WTC11 (cell line): ENCODE data around the gene ST6GALNAC3. TPM values are rescaled to one million over a fixed set of nuclear protein-coding genes. Genes with fewer than 3 reads are reported as not detected.

ENCODE experiments used
- ATAC-seq: fragments of 200-7000 bp; cut with Tn5 transposase; 2 replicates; pipeline ENCODE4 v1.10.0; 2021; ENCODE audit warnings: mild to moderate bottlenecking, moderate library complexity
- CTCF ChIA-PET: fragments of 300-600 bp; sonication (Branson Sonifier 250); formaldehyde crosslinking; loops from one replicate; lab custom pipeline; 2021; ENCODE audit warnings: antibody characterized with exemption; lab: Charles Lee
- POLR2A ChIA-PET: fragments of 350-600 bp; sonication (Branson Sonifier 250); formaldehyde crosslinking; loops from one replicate; lab custom pipeline; 2021; ENCODE audit warnings: antibody characterized with exemption; lab: Charles Lee
- DNase-seq: peaks from one replicate; pipeline ENCODE4 v3.0.0; 2021; ENCODE audit warnings: low spot score
- H3K27ac Mint-ChIP-seq: 2 replicates; pipeline ENCODE4 v1.8.0; 2021; ENCODE audit warnings: mixed read lengths
- H3K27me3 Mint-ChIP-seq: 2 replicates; pipeline ENCODE4 v1.8.0; 2021; ENCODE audit warnings: low read depth, mild to moderate bottlenecking, moderate library complexity, mixed read lengths
- H3K36me3 Mint-ChIP-seq: 2 replicates; pipeline ENCODE4 v1.8.0; 2021; ENCODE audit warnings: mixed read lengths
- H3K4me1 Mint-ChIP-seq: 2 replicates; pipeline ENCODE4 v1.8.0; 2022; ENCODE audit warnings: mixed read lengths
- H3K4me3 Mint-ChIP-seq: 2 replicates; pipeline ENCODE4 v1.8.0; 2021; ENCODE audit warnings: mild to moderate bottlenecking, moderate library complexity, mixed read lengths
- H3K9me3 Mint-ChIP-seq: 2 replicates; pipeline ENCODE4 v1.8.0; 2021; ENCODE audit warnings: mixed read lengths
- AFF4 ChIP-seq: sonication (generic); formaldehyde crosslinking; IDR thresholded peaks from 2 replicates; pipeline ENCODE4 v1.8.1; 2023; ENCODE audit warnings: mild to moderate bottlenecking, missing genetic modification reagents, borderline replicate concordance
- ELF4 ChIP-seq: sonication (generic); formaldehyde crosslinking; IDR thresholded peaks from 2 replicates; pipeline ENCODE4 v1.8.1; 2022; ENCODE audit warnings: low read depth, mild to moderate bottlenecking, moderate library complexity, missing genetic modification reagents
- HMGA2 ChIP-seq: fragments of 250-450 bp; sonication (Bioruptor Pico); IDR thresholded peaks from 2 replicates; pipeline ENCODE4 v1.4.0; 2021; ENCODE audit warnings: mild to moderate bottlenecking, moderate library complexity
- PRRX2 ChIP-seq: fragments of 250-450 bp; sonication (Bioruptor Pico); IDR thresholded peaks from 2 replicates; pipeline ENCODE4 v1.8.0; 2021; ENCODE audit warnings: mild to moderate bottlenecking
- RORB ChIP-seq: fragments of 250-450 bp; sonication (Bioruptor Pico); IDR thresholded peaks from 2 replicates; pipeline ENCODE4 v1.9.0; 2021; ENCODE audit warnings: mild to moderate bottlenecking
- TEAD1 ChIP-seq: sonication (generic); formaldehyde crosslinking; IDR thresholded peaks from 2 replicates; pipeline ENCODE4 v1.8.0; 2022; ENCODE audit warnings: mild to moderate bottlenecking, missing genetic modification reagents
- USF2 ChIP-seq: sonication (generic); formaldehyde crosslinking; IDR thresholded peaks from 2 replicates; pipeline ENCODE4 v1.8.1; 2023; ENCODE audit warnings: mild to moderate bottlenecking, missing genetic modification reagents, moderate library complexity
- total RNA-seq: library from RNA; stranded (reverse); gene quantifications from 3 replicates; pipeline ENCODE4 v1.2.3, GENCODE V29; 2021
- TF ChIP-seq, protein P1 (sequence below): fragments of 200-600 bp; IDR thresholded peaks from 2 replicates; pipeline ENCODE4 v1.8.0; 2022; ENCODE audit warnings: antibody characterized with exemption
- TF ChIP-seq, protein P2 (sequence below): sonication (generic); formaldehyde crosslinking; IDR thresholded peaks from 2 replicates; pipeline ENCODE4 v1.8.1; 2022; ENCODE audit warnings: low read depth, mild to moderate bottlenecking, moderate library complexity, missing genetic modification reagents, borderline replicate concordance
- TF ChIP-seq, protein P3 (sequence below): fragments of 250-450 bp; sonication (Bioruptor Pico); IDR thresholded peaks from 2 replicates; pipeline ENCODE4 v2.1.2; 2022; ENCODE audit warnings: mild to moderate bottlenecking, moderate library complexity
- TF ChIP-seq, protein P4 (sequence below): fragments of 250-450 bp; sonication (Bioruptor Pico); IDR thresholded peaks from 2 replicates; pipeline ENCODE4 v1.9.0; 2021; ENCODE audit warnings: mild to moderate bottlenecking
- TF ChIP-seq, protein P5 (sequence below): fragments of 250-450 bp; sonication (Bioruptor Pico); IDR thresholded peaks from 2 replicates; pipeline ENCODE4 v1.9.0; 2021; ENCODE audit warnings: mild to moderate bottlenecking, borderline replicate concordance

ST6GALNAC3 gene
- total RNA-seq, 1 experiment from 2014 or later: 11.9 TPM

- Mint-ChIP-seq H3K36me3 (no peaks in the 10 kb centered on the region), H3K27ac (no peak overlapping the region), H3K4me3 (no peak overlapping the region), H3K27me3 (no peaks in the 10 kb centered on the region), H3K9me3 (no peaks in the 10 kb centered on the region), H3K4me1 (peaks cover 13% of the 10 kb centered on the region)
- ATAC-seq (no peak), DNase-seq (no peak)
- ChIA-PET POLR2A (no interaction called here), CTCF (no interaction called here)
- TF ChIP-seq ELF4 (CRISPR knock-in tag): no peak
- TF ChIP-seq, protein P1, sequence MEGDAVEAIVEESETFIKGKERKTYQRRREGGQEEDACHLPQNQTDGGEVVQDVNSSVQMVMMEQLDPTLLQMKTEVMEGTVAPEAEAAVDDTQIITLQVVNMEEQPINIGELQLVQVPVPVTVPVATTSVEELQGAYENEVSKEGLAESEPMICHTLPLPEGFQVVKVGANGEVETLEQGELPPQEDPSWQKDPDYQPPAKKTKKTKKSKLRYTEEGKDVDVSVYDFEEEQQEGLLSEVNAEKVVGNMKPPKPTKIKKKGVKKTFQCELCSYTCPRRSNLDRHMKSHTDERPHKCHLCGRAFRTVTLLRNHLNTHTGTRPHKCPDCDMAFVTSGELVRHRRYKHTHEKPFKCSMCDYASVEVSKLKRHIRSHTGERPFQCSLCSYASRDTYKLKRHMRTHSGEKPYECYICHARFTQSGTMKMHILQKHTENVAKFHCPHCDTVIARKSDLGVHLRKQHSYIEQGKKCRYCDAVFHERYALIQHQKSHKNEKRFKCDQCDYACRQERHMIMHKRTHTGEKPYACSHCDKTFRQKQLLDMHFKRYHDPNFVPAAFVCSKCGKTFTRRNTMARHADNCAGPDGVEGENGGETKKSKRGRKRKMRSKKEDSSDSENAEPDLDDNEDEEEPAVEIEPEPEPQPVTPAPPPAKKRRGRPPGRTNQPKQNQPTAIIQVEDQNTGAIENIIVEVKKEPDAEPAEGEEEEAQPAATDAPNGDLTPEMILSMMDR: no peak
- no peak for TF ChIP-seq USF2 (CRISPR knock-in tag)
- TF ChIP-seq, protein P2, sequence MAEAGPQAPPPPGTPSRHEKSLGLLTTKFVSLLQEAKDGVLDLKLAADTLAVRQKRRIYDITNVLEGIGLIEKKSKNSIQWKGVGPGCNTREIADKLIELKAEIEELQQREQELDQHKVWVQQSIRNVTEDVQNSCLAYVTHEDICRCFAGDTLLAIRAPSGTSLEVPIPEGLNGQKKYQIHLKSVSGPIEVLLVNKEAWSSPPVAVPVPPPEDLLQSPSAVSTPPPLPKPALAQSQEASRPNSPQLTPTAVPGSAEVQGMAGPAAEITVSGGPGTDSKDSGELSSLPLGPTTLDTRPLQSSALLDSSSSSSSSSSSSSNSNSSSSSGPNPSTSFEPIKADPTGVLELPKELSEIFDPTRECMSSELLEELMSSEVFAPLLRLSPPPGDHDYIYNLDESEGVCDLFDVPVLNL: no peak
- TF ChIP-seq RORB: no peak
- TF ChIP-seq, protein P3, sequence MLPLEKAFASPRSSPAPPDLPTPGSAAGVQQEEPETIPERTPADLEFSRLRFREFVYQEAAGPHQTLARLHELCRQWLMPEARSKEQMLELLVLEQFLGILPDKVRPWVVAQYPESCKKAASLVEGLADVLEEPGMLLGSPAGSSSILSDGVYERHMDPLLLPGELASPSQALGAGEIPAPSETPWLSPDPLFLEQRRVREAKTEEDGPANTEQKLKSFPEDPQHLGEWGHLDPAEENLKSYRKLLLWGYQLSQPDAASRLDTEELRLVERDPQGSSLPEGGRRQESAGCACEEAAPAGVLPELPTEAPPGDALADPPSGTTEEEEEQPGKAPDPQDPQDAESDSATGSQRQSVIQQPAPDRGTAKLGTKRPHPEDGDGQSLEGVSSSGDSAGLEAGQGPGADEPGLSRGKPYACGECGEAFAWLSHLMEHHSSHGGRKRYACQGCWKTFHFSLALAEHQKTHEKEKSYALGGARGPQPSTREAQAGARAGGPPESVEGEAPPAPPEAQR: no peak
- no peak for TF ChIP-seq TEAD1
- no peak for TF ChIP-seq HMGA2 (CRISPR knock-in tag)
- TF ChIP-seq PRRX2: no peak
- TF ChIP-seq, protein P4, sequence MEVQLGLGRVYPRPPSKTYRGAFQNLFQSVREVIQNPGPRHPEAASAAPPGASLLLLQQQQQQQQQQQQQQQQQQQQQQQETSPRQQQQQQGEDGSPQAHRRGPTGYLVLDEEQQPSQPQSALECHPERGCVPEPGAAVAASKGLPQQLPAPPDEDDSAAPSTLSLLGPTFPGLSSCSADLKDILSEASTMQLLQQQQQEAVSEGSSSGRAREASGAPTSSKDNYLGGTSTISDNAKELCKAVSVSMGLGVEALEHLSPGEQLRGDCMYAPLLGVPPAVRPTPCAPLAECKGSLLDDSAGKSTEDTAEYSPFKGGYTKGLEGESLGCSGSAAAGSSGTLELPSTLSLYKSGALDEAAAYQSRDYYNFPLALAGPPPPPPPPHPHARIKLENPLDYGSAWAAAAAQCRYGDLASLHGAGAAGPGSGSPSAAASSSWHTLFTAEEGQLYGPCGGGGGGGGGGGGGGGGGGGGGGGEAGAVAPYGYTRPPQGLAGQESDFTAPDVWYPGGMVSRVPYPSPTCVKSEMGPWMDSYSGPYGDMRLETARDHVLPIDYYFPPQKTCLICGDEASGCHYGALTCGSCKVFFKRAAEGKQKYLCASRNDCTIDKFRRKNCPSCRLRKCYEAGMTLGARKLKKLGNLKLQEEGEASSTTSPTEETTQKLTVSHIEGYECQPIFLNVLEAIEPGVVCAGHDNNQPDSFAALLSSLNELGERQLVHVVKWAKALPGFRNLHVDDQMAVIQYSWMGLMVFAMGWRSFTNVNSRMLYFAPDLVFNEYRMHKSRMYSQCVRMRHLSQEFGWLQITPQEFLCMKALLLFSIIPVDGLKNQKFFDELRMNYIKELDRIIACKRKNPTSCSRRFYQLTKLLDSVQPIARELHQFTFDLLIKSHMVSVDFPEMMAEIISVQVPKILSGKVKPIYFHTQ (CRISPR knock-in tag): no peak
- TF ChIP-seq, protein P5, sequence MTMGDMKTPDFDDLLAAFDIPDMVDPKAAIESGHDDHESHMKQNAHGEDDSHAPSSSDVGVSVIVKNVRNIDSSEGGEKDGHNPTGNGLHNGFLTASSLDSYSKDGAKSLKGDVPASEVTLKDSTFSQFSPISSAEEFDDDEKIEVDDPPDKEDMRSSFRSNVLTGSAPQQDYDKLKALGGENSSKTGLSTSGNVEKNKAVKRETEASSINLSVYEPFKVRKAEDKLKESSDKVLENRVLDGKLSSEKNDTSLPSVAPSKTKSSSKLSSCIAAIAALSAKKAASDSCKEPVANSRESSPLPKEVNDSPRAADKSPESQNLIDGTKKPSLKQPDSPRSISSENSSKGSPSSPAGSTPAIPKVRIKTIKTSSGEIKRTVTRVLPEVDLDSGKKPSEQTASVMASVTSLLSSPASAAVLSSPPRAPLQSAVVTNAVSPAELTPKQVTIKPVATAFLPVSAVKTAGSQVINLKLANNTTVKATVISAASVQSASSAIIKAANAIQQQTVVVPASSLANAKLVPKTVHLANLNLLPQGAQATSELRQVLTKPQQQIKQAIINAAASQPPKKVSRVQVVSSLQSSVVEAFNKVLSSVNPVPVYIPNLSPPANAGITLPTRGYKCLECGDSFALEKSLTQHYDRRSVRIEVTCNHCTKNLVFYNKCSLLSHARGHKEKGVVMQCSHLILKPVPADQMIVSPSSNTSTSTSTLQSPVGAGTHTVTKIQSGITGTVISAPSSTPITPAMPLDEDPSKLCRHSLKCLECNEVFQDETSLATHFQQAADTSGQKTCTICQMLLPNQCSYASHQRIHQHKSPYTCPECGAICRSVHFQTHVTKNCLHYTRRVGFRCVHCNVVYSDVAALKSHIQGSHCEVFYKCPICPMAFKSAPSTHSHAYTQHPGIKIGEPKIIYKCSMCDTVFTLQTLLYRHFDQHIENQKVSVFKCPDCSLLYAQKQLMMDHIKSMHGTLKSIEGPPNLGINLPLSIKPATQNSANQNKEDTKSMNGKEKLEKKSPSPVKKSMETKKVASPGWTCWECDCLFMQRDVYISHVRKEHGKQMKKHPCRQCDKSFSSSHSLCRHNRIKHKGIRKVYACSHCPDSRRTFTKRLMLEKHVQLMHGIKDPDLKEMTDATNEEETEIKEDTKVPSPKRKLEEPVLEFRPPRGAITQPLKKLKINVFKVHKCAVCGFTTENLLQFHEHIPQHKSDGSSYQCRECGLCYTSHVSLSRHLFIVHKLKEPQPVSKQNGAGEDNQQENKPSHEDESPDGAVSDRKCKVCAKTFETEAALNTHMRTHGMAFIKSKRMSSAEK (CRISPR knock-in tag): no peak
- no peak for TF ChIP-seq AFF4
- TF ChIP-seq, all 79 proteins: peak for 0
These were observed 353.5 kb downstream of the ST6GALNAC3 start for GRCh38 chr1:76428028-76428427.
